ENCODE results near the gene SPATA6.

Gene SPATA6

DNA sequence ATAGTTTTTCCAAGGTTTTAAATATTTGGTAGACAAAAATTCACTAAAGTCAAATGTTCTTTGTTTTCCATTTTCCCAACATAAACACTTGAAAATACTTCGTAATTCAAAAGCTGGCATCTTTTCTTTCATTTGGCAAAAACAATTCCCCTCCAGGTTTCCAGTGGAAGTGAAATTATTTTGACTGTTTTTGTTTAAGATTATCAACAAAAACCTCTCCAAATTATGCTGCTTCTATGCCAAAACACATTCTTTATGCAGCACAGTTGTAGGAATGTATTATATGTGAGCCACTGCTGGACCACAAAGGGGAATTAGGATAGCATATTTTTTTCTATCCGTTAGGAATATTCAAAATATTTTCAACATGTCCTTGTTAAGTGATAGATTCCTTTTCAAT is 205.4 kb downstream of the SPATA6 start:
- H3K36me3 Mint-ChIP-seq (ENCODE audit: low read depth): peaks cover 4% of the 10 kb centered on the region
- TF ChIP-seq, protein P1, sequence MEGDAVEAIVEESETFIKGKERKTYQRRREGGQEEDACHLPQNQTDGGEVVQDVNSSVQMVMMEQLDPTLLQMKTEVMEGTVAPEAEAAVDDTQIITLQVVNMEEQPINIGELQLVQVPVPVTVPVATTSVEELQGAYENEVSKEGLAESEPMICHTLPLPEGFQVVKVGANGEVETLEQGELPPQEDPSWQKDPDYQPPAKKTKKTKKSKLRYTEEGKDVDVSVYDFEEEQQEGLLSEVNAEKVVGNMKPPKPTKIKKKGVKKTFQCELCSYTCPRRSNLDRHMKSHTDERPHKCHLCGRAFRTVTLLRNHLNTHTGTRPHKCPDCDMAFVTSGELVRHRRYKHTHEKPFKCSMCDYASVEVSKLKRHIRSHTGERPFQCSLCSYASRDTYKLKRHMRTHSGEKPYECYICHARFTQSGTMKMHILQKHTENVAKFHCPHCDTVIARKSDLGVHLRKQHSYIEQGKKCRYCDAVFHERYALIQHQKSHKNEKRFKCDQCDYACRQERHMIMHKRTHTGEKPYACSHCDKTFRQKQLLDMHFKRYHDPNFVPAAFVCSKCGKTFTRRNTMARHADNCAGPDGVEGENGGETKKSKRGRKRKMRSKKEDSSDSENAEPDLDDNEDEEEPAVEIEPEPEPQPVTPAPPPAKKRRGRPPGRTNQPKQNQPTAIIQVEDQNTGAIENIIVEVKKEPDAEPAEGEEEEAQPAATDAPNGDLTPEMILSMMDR (IDR thresholded peaks at IDR 0.05; ENCODE audit: unreplicated experiment in 3 of 3): no peak
- H3K9me3 Mint-ChIP-seq: peaks cover 2% of the 10 kb centered on the region
- no peaks in the 10 kb centered on the region for H3K27me3 Mint-ChIP-seq (ENCODE audit: low read depth)
- H3K27ac Mint-ChIP-seq: no peak overlapping the region
- no peak overlapping the region for H3K4me3 Mint-ChIP-seq
- H3K4me1 Mint-ChIP-seq: no peaks in the 10 kb centered on the region

DNA sequence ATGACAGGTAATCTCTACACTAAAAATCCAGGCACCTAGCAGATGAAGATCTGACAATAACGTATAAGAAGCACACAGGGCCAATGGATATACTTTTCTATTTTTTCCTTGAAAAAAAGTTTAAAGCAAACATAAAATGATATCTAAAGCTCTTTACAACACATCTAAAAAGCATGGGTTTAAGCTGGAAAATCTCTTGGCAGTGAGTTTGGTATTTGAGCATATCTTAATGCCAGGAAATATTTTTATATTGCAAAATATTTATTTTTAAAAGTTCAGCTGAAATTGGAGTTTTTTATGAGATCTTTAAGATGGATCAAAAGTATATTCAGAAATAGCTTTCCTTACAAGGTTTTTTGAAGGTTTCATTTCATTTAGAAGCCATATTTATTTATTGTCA is 209.0 kb downstream of the SPATA6 start:
- Mint-ChIP-seq H3K9me3 (peaks cover 2% of the 10 kb centered on the region), H3K36me3 (ENCODE audit: low read depth) (peaks cover 4% of the 10 kb centered on the region), H3K27me3 (ENCODE audit: low read depth) (no peaks in the 10 kb centered on the region), H3K4me1 (no peaks in the 10 kb centered on the region), H3K4me3 (no peak overlapping the region), H3K27ac (no peak overlapping the region)
- TF ChIP-seq, protein P1 (IDR thresholded peaks at IDR 0.05; ENCODE audit: unreplicated experiment in 3 of 3): no peak

DNA sequence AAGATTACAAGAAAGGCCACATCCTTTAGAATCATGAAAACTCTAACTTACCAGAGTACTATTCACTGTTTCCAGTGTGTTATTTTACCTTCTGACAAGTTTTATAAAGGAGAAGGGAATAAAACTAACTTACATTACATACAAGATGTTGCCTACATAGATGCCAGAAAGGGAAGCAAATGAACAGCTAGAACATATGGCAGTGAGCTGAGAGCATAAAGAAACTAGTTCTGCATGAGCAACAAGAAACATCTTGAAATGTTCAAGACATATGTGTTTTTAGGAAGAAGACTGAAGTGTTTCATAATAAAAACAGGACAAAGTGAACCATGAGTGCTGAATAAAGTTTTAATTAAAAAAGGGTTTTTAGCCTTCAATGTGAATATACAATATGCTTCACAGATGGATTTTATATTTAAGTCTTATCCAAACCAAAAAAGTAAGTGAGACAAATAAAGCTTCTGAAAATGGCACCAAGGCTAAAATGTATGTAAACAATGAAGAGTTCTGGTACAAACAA is 210.1 kb downstream of the SPATA6 start:
- Mint-ChIP-seq H3K4me1 (no peaks in the 10 kb centered on the region), H3K27ac (no peak overlapping the region)

DNA sequence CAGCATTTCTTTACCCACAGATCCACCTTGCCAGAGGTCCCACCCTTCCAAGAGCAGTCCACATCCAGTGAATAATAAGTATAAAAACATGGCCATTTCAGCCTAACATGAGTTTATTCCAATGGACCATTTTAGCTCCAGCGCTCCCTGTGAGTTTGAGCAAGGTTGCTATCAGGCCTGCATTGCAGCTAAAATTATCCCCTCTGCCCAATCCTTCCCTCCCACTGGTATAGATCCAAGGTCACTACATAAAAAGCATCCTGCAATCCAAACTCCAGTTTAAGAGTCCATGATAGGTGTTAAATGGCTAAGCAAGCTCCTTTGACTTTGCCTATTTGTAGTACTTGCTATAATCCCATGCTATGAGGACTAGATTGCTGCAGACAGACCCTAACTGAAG is 213.9 kb downstream of the SPATA6 start:
- H3K27me3 Mint-ChIP-seq (ENCODE audit: low read depth): no peaks in the 10 kb centered on the region
- H3K27ac Mint-ChIP-seq: no peak overlapping the region

More for the DNA sequence above, 210.1 kb downstream of the SPATA6 start:
- H3K36me3 Mint-ChIP-seq (ENCODE audit: low read depth): no peaks in the 10 kb centered on the region
- no peak overlapping the region for H3K4me3 Mint-ChIP-seq
- TF ChIP-seq, protein P1 (IDR thresholded peaks at IDR 0.05; ENCODE audit: unreplicated experiment in 3 of 3): no peak
- no peaks in the 10 kb centered on the region for H3K27me3 Mint-ChIP-seq (ENCODE audit: low read depth)
- no peaks in the 10 kb centered on the region for H3K9me3 Mint-ChIP-seq

DNA sequence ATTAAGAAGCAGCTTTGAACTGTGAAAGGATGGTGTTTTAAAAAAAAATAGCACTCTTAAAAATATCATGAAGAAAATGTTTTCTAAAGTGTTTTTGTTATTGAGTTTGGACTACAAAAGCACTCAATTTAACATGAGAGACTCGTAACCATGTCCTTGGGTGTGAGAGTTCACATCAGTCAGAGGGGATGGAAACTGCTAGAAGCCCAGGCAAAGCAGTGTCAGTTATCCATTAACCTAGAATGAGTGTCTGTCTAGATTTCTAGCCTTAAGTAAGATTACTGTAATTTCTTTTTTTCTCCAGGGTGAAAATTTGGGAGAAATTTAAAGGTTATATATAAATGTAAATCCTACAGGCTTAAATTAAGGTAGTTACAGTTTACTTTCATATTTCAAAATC is 217.8 kb downstream of the SPATA6 start:
- TF ChIP-seq, protein P1 (IDR thresholded peaks at IDR 0.05; ENCODE audit: unreplicated experiment in 3 of 3): no peak
- no peaks in the 10 kb centered on the region for H3K9me3 Mint-ChIP-seq

More for the DNA sequence above, 213.9 kb downstream of the SPATA6 start:
- TF ChIP-seq, protein P1 (IDR thresholded peaks at IDR 0.05; ENCODE audit: unreplicated experiment in 3 of 3): no peak
- H3K9me3 Mint-ChIP-seq: no peaks in the 10 kb centered on the region
- H3K4me3 Mint-ChIP-seq: no peak overlapping the region
- H3K36me3 Mint-ChIP-seq (ENCODE audit: low read depth): no peaks in the 10 kb centered on the region
- no peaks in the 10 kb centered on the region for H3K4me1 Mint-ChIP-seq

DNA sequence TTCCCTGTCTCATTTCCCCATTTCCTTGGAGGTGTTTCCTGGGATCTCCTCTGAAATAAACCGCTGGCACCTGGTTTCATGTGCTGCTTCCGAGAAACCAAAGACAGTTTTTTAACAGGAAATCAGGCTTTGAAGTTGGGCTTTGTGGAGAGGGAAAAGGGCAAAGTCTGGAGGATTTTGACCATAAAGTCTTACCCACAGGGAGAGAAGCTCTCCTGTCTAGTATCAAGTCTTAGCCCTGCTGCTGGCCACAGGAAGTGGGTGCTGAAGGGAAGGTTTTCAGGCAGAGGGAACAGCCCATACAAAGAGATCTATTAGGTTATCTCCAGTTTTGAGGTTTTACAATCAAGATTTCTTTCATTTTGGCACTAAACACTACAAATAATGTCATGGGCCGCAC is 220.2 kb downstream of the SPATA6 start:
- no peak overlapping the region for H3K4me3 Mint-ChIP-seq
- TF ChIP-seq, protein P1 (IDR thresholded peaks at IDR 0.05; ENCODE audit: unreplicated experiment in 3 of 3): no peak
- peaks cover 12% of the 10 kb centered on the region for H3K27me3 Mint-ChIP-seq (ENCODE audit: low read depth)
- no peaks in the 10 kb centered on the region for H3K36me3 Mint-ChIP-seq (ENCODE audit: low read depth)
- H3K27ac Mint-ChIP-seq: no peak overlapping the region
- H3K4me1 Mint-ChIP-seq: no peaks in the 10 kb centered on the region
- no peaks in the 10 kb centered on the region for H3K9me3 Mint-ChIP-seq

More for the DNA sequence above, 217.8 kb downstream of the SPATA6 start:
- Mint-ChIP-seq H3K36me3 (ENCODE audit: low read depth) (no peaks in the 10 kb centered on the region), H3K27me3 (ENCODE audit: low read depth) (peaks cover 5% of the 10 kb centered on the region), H3K4me1 (no peaks in the 10 kb centered on the region), H3K4me3 (no peak overlapping the region), H3K27ac (no peak overlapping the region)

All from nephron (organoid).